Body of pancreas (tissue), 4 donors: Measurements from ENCODE around the gene C11orf98.

Experiments used
- CTCF ChIP-seq, 7 experiments: fragments of 450-650 bp in 4 of 7; fragments of 200-600 bp in 3 of 7; sonication (generic) in 3 of 7; IDR thresholded peaks; one replicate each; pipeline ENCODE4 v1.5.1; 2016 to 2019; ENCODE audit warnings: antibody characterized with exemption in 7 of 7
- POLR2A ChIP-seq, 3 donors: fragments of 450-650 bp; IDR thresholded peaks; one replicate each; pipeline ENCODE4 v1.6.1; 2016; ENCODE audit warnings: antibody characterized with exemption in 3 of 3, mild to moderate bottlenecking in 2 of 3

- TF ChIP-seq CTCF (IDR thresholded peaks at IDR 0.05) (no peak), POLR2A (IDR thresholded peaks at IDR 0.05) (no peak)
These were observed 41.8 kb upstream of the C11orf98 start for GRCh38 chr11:62706850-62707247.
